ENCODE data around the gene PLSCR4.

DNA sequence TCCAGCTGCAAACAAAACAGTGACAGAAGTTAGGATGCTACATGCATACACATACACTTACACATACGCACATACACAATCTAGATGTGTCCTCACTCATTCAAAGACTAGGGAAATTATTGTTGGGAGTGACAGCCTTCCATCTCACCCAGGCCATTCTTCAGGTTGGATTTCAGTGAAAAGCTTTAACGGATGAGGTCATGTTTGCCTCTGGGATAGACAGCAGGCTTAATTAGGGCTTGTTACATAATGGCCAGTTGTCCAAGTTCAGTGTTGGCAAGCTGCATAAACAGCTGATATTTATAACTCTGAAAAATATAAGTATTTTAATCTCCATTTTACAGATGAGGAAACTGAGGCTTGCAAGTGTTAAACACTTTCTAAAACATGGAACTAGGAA, 54.1 kb downstream of the PLSCR4 start:
- TF ChIP-seq, protein P1, sequence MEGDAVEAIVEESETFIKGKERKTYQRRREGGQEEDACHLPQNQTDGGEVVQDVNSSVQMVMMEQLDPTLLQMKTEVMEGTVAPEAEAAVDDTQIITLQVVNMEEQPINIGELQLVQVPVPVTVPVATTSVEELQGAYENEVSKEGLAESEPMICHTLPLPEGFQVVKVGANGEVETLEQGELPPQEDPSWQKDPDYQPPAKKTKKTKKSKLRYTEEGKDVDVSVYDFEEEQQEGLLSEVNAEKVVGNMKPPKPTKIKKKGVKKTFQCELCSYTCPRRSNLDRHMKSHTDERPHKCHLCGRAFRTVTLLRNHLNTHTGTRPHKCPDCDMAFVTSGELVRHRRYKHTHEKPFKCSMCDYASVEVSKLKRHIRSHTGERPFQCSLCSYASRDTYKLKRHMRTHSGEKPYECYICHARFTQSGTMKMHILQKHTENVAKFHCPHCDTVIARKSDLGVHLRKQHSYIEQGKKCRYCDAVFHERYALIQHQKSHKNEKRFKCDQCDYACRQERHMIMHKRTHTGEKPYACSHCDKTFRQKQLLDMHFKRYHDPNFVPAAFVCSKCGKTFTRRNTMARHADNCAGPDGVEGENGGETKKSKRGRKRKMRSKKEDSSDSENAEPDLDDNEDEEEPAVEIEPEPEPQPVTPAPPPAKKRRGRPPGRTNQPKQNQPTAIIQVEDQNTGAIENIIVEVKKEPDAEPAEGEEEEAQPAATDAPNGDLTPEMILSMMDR (IDR thresholded peaks at IDR 0.05), result no peak
- TF ChIP-seq POLR2AphosphoS5 (IDR thresholded peaks at IDR 0.05; ENCODE audit: low read depth, low read length) (no peak), TCF7L2 (IDR thresholded peaks at IDR 0.05; ENCODE audit: low read depth, low read length) (no peak)
